HS-27A (cell line): ENCODE results near the gene CHGA.

ENCODE experiments used
- DNase-seq: peaks from one replicate; pipeline ENCODE4 v3.0.0-alpha.2; 2012; ENCODE audit warnings: low read depth, missing footprints

CHGA gene

GRCh38 chr14:92905667-92906066 is 17.3 kb upstream of the CHGA start:
- DNase-seq: no peak

- DNase-seq: no peak
Observed at GRCh38 chr14:92906420-92906819, 16.5 kb upstream of the CHGA start.

DNA sequence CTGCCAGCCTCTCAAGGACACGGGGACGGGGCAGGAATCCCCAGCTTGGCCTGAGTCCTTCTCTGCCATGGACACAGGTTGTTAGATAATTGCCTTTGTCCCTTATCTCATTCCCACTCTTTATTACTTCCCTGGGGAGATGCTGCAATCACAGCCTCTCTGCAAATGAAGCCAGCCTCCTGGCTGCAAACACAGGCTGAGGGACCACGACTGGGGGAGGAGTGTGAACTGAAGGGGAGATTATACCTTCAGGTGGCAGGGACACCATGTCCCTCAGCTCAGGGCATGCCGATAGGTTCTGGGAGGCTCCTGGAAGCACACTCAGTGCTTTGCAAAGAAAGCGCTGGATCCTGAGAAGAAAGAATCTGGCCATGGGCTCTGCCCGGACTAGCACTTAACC is 16.1 kb upstream of the CHGA start:
- no peak for DNase-seq

GRCh38 chr14:92907316-92907911 is 15.5 kb upstream of the CHGA start:
- no peak for DNase-seq

DNA sequence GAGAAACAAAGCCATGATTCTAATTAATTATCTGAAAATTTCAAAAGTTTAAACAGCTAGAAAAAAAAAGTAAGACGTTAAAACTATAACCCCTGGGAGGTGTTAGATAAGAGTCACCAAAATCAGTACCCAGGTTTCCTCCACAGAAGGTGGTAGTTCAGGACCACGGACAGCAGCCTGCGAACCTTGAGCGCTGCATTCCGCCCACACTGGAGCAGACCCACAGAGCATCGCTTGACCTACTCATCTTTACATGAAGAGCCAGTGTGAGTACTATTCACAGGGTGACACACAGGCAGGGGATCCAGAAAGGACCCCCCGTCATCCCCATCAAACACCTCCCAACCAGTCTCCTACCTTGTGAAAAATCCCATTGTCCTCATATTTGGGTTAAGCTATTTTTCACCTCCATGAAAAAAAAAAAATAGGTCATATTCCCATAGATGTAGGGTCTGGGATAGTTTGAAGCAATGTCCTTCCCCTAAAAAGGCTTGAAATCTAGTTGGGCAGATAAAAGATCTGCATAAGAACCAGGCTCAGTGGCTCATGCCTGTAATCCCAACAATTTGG is 8.8 kb upstream of the CHGA start:
- DNase-seq: no peak

DNA sequence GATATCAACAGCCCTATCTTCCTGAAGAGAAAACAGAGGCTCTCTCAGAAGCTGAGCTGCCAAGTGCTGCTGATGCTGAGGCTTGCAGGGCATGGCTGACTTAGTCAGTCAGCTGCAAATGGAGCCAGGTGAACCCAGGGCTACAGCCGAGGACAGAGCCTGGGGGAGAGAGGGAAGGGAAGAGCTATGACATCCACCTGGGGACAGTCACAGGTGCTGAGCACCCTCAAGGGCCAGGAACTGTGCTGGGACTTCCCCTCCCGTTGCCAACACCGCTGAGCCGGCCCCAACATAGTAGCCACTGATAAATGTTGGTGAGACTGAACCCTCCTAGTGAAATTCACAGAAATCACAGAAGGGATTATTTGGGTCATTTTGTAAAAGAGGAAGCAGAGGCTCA is 6.7 kb upstream of the CHGA start:
- no peak for DNase-seq

GRCh38 chr14:92917041-92917940 is 5.7 kb upstream of the CHGA start:
- DNase-seq: no peak

- DNase-seq: no peak
Observed at GRCh38 chr14:92917956-92918355, 5.0 kb upstream of the CHGA start.

- DNase-seq: no peak
Observed at GRCh38 chr14:92920001-92920400, 2.9 kb upstream of the CHGA start.

DNA sequence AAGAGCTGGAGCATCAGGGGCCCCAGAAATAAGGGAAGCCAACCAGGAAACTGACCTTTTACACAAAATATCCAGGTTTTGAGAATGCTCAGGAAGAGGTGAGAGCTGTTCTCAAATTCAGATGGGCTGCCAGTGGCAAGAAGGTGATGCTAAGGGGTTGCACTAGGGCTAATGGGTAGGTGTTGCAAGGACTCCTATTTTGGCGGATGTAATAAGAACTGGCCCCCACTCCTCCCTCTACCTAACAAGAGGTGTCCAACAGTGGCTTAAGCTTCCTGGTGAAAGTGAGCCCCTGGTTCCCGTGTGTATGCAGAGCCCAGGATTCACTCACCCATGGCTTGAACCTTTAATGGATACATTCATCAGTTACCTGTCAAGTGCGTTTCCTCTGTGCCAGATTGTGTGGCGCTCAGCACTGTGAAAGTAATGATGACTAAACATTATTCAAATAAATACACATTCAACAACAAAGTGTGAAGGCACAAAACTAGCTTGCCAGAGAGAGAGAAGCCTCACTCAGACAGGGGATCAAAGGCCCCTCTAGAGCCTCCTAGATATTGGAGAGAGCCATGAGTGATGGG is 705 bp upstream of the CHGA start:
- no peak for DNase-seq

- no peak for DNase-seq
Observed at GRCh38 chr14:92923744-92924103, 774 bp downstream of the CHGA start.

- no peak for DNase-seq
Observed at GRCh38 chr14:92924247-92924646, 1.3 kb downstream of the CHGA start.

GRCh38 chr14:92925446-92925845 is 2.5 kb downstream of the CHGA start:
- DNase-seq: no peak

GRCh38 chr14:92926180-92926845 is 3.4 kb downstream of the CHGA start:
- no peak for DNase-seq

DNA sequence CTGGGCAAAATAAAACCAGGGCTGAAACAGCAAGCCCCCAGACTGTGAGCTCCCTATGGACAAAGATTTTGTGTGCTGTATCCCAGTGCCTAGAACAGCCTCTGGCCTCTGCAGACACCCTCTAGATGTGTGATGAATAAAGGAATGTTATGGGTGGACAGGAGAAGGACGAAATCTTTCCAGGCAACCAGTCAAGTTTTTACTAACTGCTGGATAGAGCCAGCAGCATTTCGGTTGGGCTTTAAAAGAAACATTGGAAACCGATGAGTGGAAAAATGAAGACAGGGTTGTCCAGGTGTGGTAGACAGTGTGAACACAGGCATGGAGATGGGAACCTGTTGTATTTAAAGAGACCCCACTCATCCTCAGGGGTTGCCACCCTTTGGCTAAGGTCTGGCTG is 4.0 kb downstream of the CHGA start:
- no peak for DNase-seq

DNA sequence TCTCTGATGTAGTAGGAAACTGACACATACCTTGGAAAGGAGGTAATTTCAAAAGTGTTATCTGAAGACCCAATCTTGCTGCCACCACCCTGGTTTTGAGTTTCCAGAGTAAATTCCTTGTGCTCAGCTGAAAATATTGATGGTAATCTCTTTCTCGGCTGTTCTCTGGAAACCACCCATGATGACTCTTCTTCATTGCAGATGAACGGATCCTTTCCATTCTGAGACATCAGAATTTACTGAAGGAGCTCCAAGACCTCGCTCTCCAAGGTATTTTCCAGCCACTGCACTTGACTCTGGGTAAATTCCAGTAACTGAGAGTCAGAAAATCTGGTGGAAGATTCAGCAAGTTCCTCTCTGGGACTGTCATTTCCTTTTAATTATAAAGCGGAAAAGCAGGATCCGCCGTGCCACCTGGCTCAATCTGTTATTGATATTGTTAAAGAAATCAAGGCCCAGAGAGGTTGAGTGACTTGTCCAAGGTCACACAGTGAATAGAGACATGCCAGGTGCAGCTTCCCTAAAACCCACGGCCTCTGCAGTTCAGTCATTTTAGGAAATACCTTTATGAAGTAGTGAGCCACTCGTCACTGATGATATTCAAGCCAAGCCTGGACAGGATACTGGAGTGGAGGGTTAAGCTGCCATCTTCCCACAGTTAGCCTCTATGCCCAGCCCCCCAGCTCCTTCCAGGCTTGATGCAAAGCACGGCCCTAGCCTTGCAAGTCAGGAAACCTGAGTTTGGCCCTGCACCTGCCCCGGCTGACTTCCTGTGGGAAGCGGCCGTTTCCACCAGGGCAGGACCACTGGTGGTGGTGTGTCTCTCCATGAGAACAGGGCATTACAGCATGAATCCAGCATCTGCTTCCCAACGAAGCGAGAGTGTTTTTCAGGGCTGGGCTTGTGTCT is 4.7 kb downstream of the CHGA start:
- DNase-seq: no peak

GRCh38 chr14:92928258-92928629 is 5.3 kb downstream of the CHGA start:
- no peak for DNase-seq

- no peak for DNase-seq
Observed at GRCh38 chr14:92928961-92929688, 6.2 kb downstream of the CHGA start.

DNA sequence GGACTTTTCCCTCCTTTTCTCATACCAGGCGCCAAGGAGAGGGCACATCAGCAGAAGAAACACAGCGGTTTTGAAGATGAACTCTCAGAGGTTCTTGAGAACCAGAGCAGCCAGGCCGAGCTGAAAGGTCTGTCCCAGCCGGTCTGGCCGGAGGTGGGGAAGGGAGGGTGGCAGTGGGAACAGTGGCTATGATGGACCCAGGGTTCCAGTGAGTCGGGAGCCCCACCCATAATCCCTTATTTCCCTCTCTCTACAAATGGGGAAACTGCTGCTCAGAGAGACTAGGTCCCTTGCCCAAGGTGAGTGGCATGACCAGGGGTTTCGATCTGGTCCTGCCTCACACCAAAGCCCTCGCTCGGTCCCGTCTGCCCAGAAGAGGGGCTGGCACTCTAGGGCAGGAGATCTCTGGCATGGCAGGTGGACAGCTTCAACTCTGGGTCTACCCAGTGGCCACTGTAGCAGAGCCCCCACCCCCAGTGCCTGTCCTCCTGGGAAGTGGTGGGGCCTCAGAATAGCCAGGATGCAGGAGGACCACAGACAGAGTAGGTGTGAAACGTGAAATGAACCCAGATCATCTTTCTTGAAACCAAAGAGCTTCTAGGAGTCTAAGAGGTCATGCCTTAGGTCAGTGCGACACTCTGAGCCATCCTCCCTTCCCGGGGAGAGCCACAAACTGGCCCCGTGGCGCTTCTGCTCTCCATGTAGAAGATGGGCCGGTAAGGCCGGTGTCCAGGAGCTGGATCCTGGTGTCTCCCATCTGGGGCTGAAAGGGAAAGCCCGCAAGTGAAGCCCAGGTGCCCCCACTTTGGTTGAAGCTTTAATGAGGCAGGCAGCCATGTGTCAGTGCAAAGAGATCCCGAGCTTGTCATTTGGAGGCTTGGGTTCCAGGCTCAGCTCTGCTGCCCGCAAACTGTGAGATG is 7.0 kb downstream of the CHGA start:
- no peak for DNase-seq
